Measurements from ENCODE around the gene FIBCD1. TPM values are rescaled to one million over a fixed set of nuclear protein-coding genes. Genes with fewer than 3 reads are reported as not detected.

Gene FIBCD1
- polyA plus RNA-seq, 1 of the 3 experiments (the other 2 are of a cell fraction) = 1.3 TPM

DNA sequence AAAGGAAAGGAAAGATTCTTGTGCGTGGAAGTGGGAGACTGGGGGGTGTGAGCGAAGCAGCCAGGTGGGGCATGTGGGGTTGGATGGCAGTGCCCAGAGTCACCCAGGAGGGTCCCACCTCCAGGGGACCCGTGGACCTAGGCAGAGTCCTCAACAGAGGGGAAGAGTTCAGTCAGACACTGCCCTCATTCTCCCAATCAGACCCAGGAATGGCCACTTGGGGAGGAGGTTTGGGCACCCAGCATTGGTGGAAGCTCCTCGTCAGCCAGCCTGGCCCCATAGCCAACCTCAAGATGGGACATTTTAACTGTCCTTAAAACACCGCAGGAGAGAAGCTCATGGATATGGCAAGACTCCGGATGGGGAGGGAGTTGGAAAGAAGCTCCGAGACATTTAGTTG, 48.0 kb upstream of the FIBCD1 start:
- no peaks in the 10 kb centered on the region for H3K9me2 ChIP-seq
- no peaks in the 10 kb centered on the region for H3K9me3 ChIP-seq
- no peaks in the 10 kb centered on the region for H3K79me2 ChIP-seq (ENCODE audit: insufficient read depth)
- H3K9ac ChIP-seq = no peak overlapping the region
- 66% methylated on average over 7 of the region's 7 CpGs for WGBS (ENCODE audit: low lambda C conversion rate)
- H4K20me1 ChIP-seq (ENCODE audit: insufficient read depth) = no peaks in the 10 kb centered on the region
- POLR2A ChIA-PET = no interaction called here
- H3K4me3 ChIP-seq (ENCODE audit: low read depth in 2 of 2, low read length in 1 of 2) = no peak overlapping the region
- H3K27me3 ChIP-seq (ENCODE audit: insufficient read depth) = 0 out of 2 replicates have a peak, but pooled peaks cover 7% of the 10 kb centered on the region
- no peak overlapping the region for H2AFZ ChIP-seq (ENCODE audit: low read depth)
- H3K4me2 ChIP-seq = no peak overlapping the region
- no peaks in the 10 kb centered on the region for H3F3A ChIP-seq (replicated peaks; ENCODE audit: insufficient read depth)
- CTCF ChIA-PET = interaction anchor here (1.5 to 2.1 kb wide), 2 partner anchors 11 to 121 kb away, joined by 6 to 11 read pairs; no protein-coding TSS in a partner anchor
- H3K27ac ChIP-seq (ENCODE audit: low read depth in 2 of 2, low read length in 1 of 2) = no peak overlapping the region
- no peak for TF ChIP-seq MAX (IDR thresholded peaks at IDR 0.05; ENCODE audit: low read depth)
- no peak for TF ChIP-seq NFIC (IDR thresholded peaks at IDR 0.05; ENCODE audit: borderline replicate concordance)
- no peak for TF ChIP-seq NRF1 (IDR thresholded peaks at IDR 0.05; ENCODE audit: low read depth, low read length)
- TF ChIP-seq USF2 (IDR thresholded peaks at IDR 0.05; ENCODE audit: borderline replicate concordance, low read depth, low read length) = no peak
- TF ChIP-seq ELF1 (IDR thresholded peaks at IDR 0.05) = no peak
- no peak for TF ChIP-seq FOSL2 (IDR thresholded peaks at IDR 0.05; ENCODE audit: borderline replicate concordance, low read depth)
- TF ChIP-seq GABPA (IDR thresholded peaks at IDR 0.05; ENCODE audit: low read depth) = no peak
- no peak for TF ChIP-seq CHD2 (IDR thresholded peaks at IDR 0.05; ENCODE audit: low read length, partially characterized antibody)
- TF ChIP-seq IRF3 (IDR thresholded peaks at IDR 0.05; ENCODE audit: low read depth, low read length) = no peak
- no peak for TF ChIP-seq GATA2 (CRISPR knock-in tag; IDR thresholded peaks at IDR 0.05)
- TF ChIP-seq RAD21 (IDR thresholded peaks at IDR 0.05; ENCODE audit: low read length) = no peak
- TF ChIP-seq EZH2phosphoT487 (IDR thresholded peaks at IDR 0.05; ENCODE audit: borderline replicate concordance, low read depth) = no peak
- TF ChIP-seq POLR2AphosphoS5 (IDR thresholded peaks at IDR 0.05; ENCODE audit: low read depth, low read length) = no peak
- no peak for TF ChIP-seq SMC3 (IDR thresholded peaks at IDR 0.05; ENCODE audit: low read depth, low read length)
- TF ChIP-seq RFX5 (IDR thresholded peaks at IDR 0.05; ENCODE audit: low read length) = no peak
- TF ChIP-seq TAF1 (IDR thresholded peaks at IDR 0.05; ENCODE audit: borderline replicate concordance, low read depth, low read length) = no peak
- TF ChIP-seq YY1 (IDR thresholded peaks at IDR 0.05; ENCODE audit: low read depth) = no peak
- no peak for TF ChIP-seq FOXM1 (IDR thresholded peaks at IDR 0.05; ENCODE audit: low read depth)
- no peak for TF ChIP-seq MXI1 (IDR thresholded peaks at IDR 0.05; ENCODE audit: low read depth, low read length)
- no peak for TF ChIP-seq JUND (IDR thresholded peaks at IDR 0.05)
- DNase-seq = no peak
- no peaks in the 10 kb centered on the region for H3K36me3 ChIP-seq (replicated peaks in 1 of 2; ENCODE audit: control insufficient read depth in 1 of 2, insufficient read depth in 2 of 2, low read length in 1 of 2)
- no peaks in the 10 kb centered on the region for H3K4me1 ChIP-seq (ENCODE audit: control insufficient read depth in 1 of 2, insufficient read depth in 2 of 2, low read depth in 1 of 2, low read length in 1 of 2)
